Stimulated activated CD4-positive, alpha-beta T cell treated with anti-CD3 and anti-CD28 coated beads, Interleukin-2, amount 100 ng/mL, for 4 hours (primary cell): Measurements from ENCODE around the gene PIK3IP1.

Experiments
- DNase-seq: peaks from one replicate; pipeline ENCODE4 v3.0.0-alpha.2; 2020; ENCODE audit warnings: low read depth

PIK3IP1 gene

GRCh38 chr22:31308181-31308580 is 15.9 kb upstream of the PIK3IP1 start:
- no peak for DNase-seq

GRCh38 chr22:31305194-31305593 is 12.9 kb upstream of the PIK3IP1 start:
- no peak for DNase-seq

GRCh38 chr22:31302537-31302936 is 10.2 kb upstream of the PIK3IP1 start:
- no peak for DNase-seq

GRCh38 chr22:31302006-31302405 is 9.7 kb upstream of the PIK3IP1 start:
- no peak for DNase-seq

GRCh38 chr22:31300896-31301295 is 8.6 kb upstream of the PIK3IP1 start:
- no peak for DNase-seq

GRCh38 chr22:31295831-31296657 is 3.8 kb upstream of the PIK3IP1 start:
- DNase-seq: no peak

GRCh38 chr22:31295360-31295759 is 3.1 kb upstream of the PIK3IP1 start:
- no peak for DNase-seq

- DNase-seq: no peak
Measured at GRCh38 chr22:31291481-31292235, 630 bp downstream of the PIK3IP1 start.

GRCh38 chr22:31290494-31291471 is 1.5 kb downstream of the PIK3IP1 start:
- peak; percentile 91 for DNase-seq

GRCh38 chr22:31289344-31289743 is 2.9 kb downstream of the PIK3IP1 start:
- no peak for DNase-seq

GRCh38 chr22:31288496-31289240 is 3.6 kb downstream of the PIK3IP1 start:
- no peak for DNase-seq

- no peak for DNase-seq
Measured at GRCh38 chr22:31287818-31288495, 4.3 kb downstream of the PIK3IP1 start.

- DNase-seq: peak; percentile 61
Measured at GRCh38 chr22:31286360-31287255, 5.7 kb downstream of the PIK3IP1 start.

- DNase-seq: no peak
Measured at GRCh38 chr22:31284281-31285155, 7.8 kb downstream of the PIK3IP1 start.

GRCh38 chr22:31282748-31283468 is 9.4 kb downstream of the PIK3IP1 start:
- DNase-seq: no peak

GRCh38 chr22:31281733-31282132 is 10.6 kb downstream of the PIK3IP1 start:
- DNase-seq: no peak

GRCh38 chr22:31279821-31280505 is 12.3 kb downstream of the PIK3IP1 start:
- DNase-seq: no peak

- DNase-seq: no peak
Measured at GRCh38 chr22:31279327-31279669, 13.0 kb downstream of the PIK3IP1 start.
